T-helper 1 cell treated with Interleukin-12 subunit alpha and Interleukin-12 subunit beta and Interleukin-4 antibody, amounts not matched to agents 30 μg/mL and 1 μg/mL, for 36 hours (primary cell): Measurements from ENCODE around the gene SH3RF3.

ENCODE experiments used
- H3K27ac Mint-ChIP-seq: one replicate; pipeline ENCODE4 v1.8.0; 2021; ENCODE audit warnings: mild to moderate bottlenecking, mixed read lengths
- H3K27me3 Mint-ChIP-seq: one replicate; pipeline ENCODE4 v1.8.0; 2021; ENCODE audit warnings: low read depth, mixed read lengths
- H3K36me3 Mint-ChIP-seq: one replicate; pipeline ENCODE4 v1.8.0; 2021; ENCODE audit warnings: low read depth, mixed read lengths
- H3K4me1 Mint-ChIP-seq: one replicate; pipeline ENCODE4 v1.8.0; 2021; ENCODE audit warnings: low read depth, mixed read lengths
- H3K4me3 Mint-ChIP-seq: one replicate; pipeline ENCODE4 v1.8.0; 2021; ENCODE audit warnings: mild to moderate bottlenecking, moderate library complexity, mixed read lengths
- H3K9me3 Mint-ChIP-seq: one replicate; pipeline ENCODE4 v1.8.0; 2021; ENCODE audit warnings: mixed read lengths

SH3RF3 gene

GRCh38 chr2:109442715-109443319 lies 313.8 kb downstream of the SH3RF3 start:
- Mint-ChIP-seq H3K4me1 (no peaks in the 10 kb centered on the region), H3K27ac (no peak overlapping the region), H3K9me3 (peaks cover 39% of the 10 kb centered on the region), H3K36me3 (peaks cover 1% of the 10 kb centered on the region), H3K27me3 (peaks cover 4% of the 10 kb centered on the region), H3K4me3 (no peak overlapping the region)

- H3K4me1 Mint-ChIP-seq = no peaks in the 10 kb centered on the region
- H3K4me3 Mint-ChIP-seq = no peak overlapping the region
- peaks cover 36% of the 10 kb centered on the region for H3K9me3 Mint-ChIP-seq
- H3K36me3 Mint-ChIP-seq = peaks cover 1% of the 10 kb centered on the region
- H3K27me3 Mint-ChIP-seq = peaks cover 4% of the 10 kb centered on the region
- H3K27ac Mint-ChIP-seq = no peak overlapping the region
Observed at GRCh38 chr2:109444916-109445315, 315.9 kb downstream of the SH3RF3 start.

GRCh38 chr2:109446278-109447131 lies 317.5 kb downstream of the SH3RF3 start:
- no peaks in the 10 kb centered on the region for H3K36me3 Mint-ChIP-seq
- H3K4me1 Mint-ChIP-seq = no peaks in the 10 kb centered on the region
- H3K27me3 Mint-ChIP-seq = peaks cover 4% of the 10 kb centered on the region
- no peak overlapping the region for H3K27ac Mint-ChIP-seq
- H3K4me3 Mint-ChIP-seq = no peak overlapping the region
- peaks cover 24% of the 10 kb centered on the region for H3K9me3 Mint-ChIP-seq

GRCh38 chr2:109447251-109447661 lies 318.3 kb downstream of the SH3RF3 start:
- H3K27ac Mint-ChIP-seq = no peak overlapping the region
- peaks cover 4% of the 10 kb centered on the region for H3K27me3 Mint-ChIP-seq
- H3K4me3 Mint-ChIP-seq = no peak overlapping the region
- H3K9me3 Mint-ChIP-seq = peaks cover 21% of the 10 kb centered on the region
- H3K4me1 Mint-ChIP-seq = no peaks in the 10 kb centered on the region
- no peaks in the 10 kb centered on the region for H3K36me3 Mint-ChIP-seq

GRCh38 chr2:109447776-109448175 lies 318.8 kb downstream of the SH3RF3 start:
- Mint-ChIP-seq H3K4me1 (no peaks in the 10 kb centered on the region), H3K27me3 (peaks cover 4% of the 10 kb centered on the region), H3K9me3 (peaks cover 16% of the 10 kb centered on the region), H3K36me3 (no peaks in the 10 kb centered on the region), H3K4me3 (no peak overlapping the region), H3K27ac (no peak overlapping the region)

GRCh38 chr2:109448207-109448606 lies 319.2 kb downstream of the SH3RF3 start:
- H3K9me3 Mint-ChIP-seq = peaks cover 15% of the 10 kb centered on the region
- no peaks in the 10 kb centered on the region for H3K36me3 Mint-ChIP-seq
- no peak overlapping the region for H3K4me3 Mint-ChIP-seq
- peaks cover 4% of the 10 kb centered on the region for H3K27me3 Mint-ChIP-seq
- H3K27ac Mint-ChIP-seq = no peak overlapping the region
- H3K4me1 Mint-ChIP-seq = no peaks in the 10 kb centered on the region

GRCh38 chr2:109448946-109449788 lies 320.2 kb downstream of the SH3RF3 start:
- H3K4me3 Mint-ChIP-seq = no peak overlapping the region
- H3K36me3 Mint-ChIP-seq = no peaks in the 10 kb centered on the region
- peaks cover 4% of the 10 kb centered on the region for H3K27me3 Mint-ChIP-seq
- H3K27ac Mint-ChIP-seq = no peak overlapping the region
- H3K4me1 Mint-ChIP-seq = no peaks in the 10 kb centered on the region
- H3K9me3 Mint-ChIP-seq = peaks cover 9% of the 10 kb centered on the region

- H3K4me3 Mint-ChIP-seq = no peak overlapping the region
- peaks cover 6% of the 10 kb centered on the region for H3K4me1 Mint-ChIP-seq
- H3K27ac Mint-ChIP-seq = no peak overlapping the region
- no peaks in the 10 kb centered on the region for H3K27me3 Mint-ChIP-seq
- H3K9me3 Mint-ChIP-seq = no peaks in the 10 kb centered on the region
- H3K36me3 Mint-ChIP-seq = no peaks in the 10 kb centered on the region
Observed at GRCh38 chr2:109450574-109451273, 321.7 kb downstream of the SH3RF3 start.

GRCh38 chr2:109451671-109452070 lies 322.7 kb downstream of the SH3RF3 start:
- H3K36me3 Mint-ChIP-seq = no peaks in the 10 kb centered on the region
- no peaks in the 10 kb centered on the region for H3K9me3 Mint-ChIP-seq
- no peaks in the 10 kb centered on the region for H3K27me3 Mint-ChIP-seq
- H3K4me1 Mint-ChIP-seq = peaks cover 6% of the 10 kb centered on the region
- H3K27ac Mint-ChIP-seq = no peak overlapping the region
- no peak overlapping the region for H3K4me3 Mint-ChIP-seq

- Mint-ChIP-seq H3K36me3 (no peaks in the 10 kb centered on the region), H3K4me1 (peaks cover 6% of the 10 kb centered on the region), H3K9me3 (no peaks in the 10 kb centered on the region), H3K4me3 (no peak overlapping the region), H3K27me3 (no peaks in the 10 kb centered on the region), H3K27ac (no peak overlapping the region)
Observed at GRCh38 chr2:109452318-109453305, 323.6 kb downstream of the SH3RF3 start.

GRCh38 chr2:109453371-109453995 lies 324.5 kb downstream of the SH3RF3 start:
- Mint-ChIP-seq H3K36me3 (no peaks in the 10 kb centered on the region), H3K27ac (no peak overlapping the region), H3K4me1 (peaks cover 6% of the 10 kb centered on the region), H3K9me3 (no peaks in the 10 kb centered on the region), H3K4me3 (no peak overlapping the region), H3K27me3 (no peaks in the 10 kb centered on the region)

- Mint-ChIP-seq H3K9me3 (no peaks in the 10 kb centered on the region), H3K4me3 (no peak overlapping the region), H3K27ac (no peak overlapping the region), H3K4me1 (peaks cover 6% of the 10 kb centered on the region), H3K27me3 (no peaks in the 10 kb centered on the region), H3K36me3 (no peaks in the 10 kb centered on the region)
Observed at GRCh38 chr2:109454304-109454703, 325.3 kb downstream of the SH3RF3 start.
